ENCODE data around the gene SPHK2.

GRCh38 chr19:48673436-48674100 lies 54.3 kb downstream of the SPHK2 start:
- TF ChIP-seq CTCF (IDR thresholded peaks at IDR 0.05; ENCODE audit: low read depth, low read length, poor library complexity, severe bottlenecking) (no peak), EZH2phosphoT487 (IDR thresholded peaks at IDR 0.05; ENCODE audit: borderline replicate concordance, low read length) (no peak)

Measured in DOHH2 (cell line).